GM18502 (cell line): Measurements from ENCODE around the gene ANXA3.
"Not testable (repeated sequence)": the region's sequence is repeated elsewhere in the genome, so short reads cannot be mapped to it uniquely, and the experiment has no call there.

Experiments
- ATAC-seq: cut with Tn5 transposase; IDR thresholded peaks from one replicate; pipeline ENCODE4 v1.9.1; 2021; ENCODE audit warnings: mild to moderate bottlenecking; ENCODE audit not compliant: unreplicated experiment, poor library complexity

Gene ANXA3

GRCh38 chr4:78569306-78569821 lies 17.8 kb downstream of the ANXA3 start:
- ATAC-seq, result no peak

DNA sequence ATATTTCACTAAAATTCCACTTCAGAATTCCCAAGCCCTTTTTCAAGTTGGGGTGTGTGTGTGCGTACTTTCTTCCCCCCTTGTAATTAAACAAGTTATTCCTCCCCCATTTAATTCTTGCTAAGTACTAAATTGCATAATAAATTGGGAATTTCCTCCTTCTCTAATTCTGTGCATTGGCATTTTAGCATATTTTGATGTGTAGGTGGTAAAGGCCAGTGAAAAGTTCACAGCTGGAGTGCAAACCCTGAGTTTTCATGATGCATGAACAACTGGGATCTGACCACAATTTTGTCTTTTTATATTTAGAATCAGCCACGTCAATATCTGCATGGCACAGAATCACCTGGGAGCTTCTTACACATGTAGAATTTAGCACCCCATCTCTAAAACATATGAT lies 18.5 kb downstream of the ANXA3 start:
- ATAC-seq, result no peak

GRCh38 chr4:78571804-78572203 lies 20.2 kb downstream of the ANXA3 start:
- no peak for ATAC-seq

- ATAC-seq, result no peak
Measured at GRCh38 chr4:78578674-78579425, 27.3 kb downstream of the ANXA3 start.

GRCh38 chr4:78581618-78582017 lies 30.0 kb downstream of the ANXA3 start:
- no peak for ATAC-seq

- ATAC-seq, result no peak
Measured at GRCh38 chr4:78584863-78585547, 33.4 kb downstream of the ANXA3 start.

DNA sequence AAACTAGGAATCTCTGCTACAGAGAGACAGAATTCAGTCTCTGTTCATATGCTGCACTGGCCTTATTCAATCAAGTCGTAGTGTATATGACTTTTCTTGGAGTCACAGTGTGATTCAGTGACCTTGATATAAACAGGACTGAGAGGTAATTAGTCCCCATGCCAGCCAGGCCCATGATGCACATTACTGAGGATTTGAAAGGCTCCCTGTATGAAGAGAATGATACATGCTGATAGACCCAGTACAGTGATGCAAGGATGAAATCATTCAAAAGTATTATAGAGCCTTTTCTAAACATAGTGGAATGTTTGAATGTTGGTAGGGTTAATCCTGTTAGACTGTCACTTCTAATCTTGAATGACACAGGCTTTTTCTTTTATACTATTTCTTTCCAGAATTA lies 34.1 kb downstream of the ANXA3 start:
- ATAC-seq, result no peak

DNA sequence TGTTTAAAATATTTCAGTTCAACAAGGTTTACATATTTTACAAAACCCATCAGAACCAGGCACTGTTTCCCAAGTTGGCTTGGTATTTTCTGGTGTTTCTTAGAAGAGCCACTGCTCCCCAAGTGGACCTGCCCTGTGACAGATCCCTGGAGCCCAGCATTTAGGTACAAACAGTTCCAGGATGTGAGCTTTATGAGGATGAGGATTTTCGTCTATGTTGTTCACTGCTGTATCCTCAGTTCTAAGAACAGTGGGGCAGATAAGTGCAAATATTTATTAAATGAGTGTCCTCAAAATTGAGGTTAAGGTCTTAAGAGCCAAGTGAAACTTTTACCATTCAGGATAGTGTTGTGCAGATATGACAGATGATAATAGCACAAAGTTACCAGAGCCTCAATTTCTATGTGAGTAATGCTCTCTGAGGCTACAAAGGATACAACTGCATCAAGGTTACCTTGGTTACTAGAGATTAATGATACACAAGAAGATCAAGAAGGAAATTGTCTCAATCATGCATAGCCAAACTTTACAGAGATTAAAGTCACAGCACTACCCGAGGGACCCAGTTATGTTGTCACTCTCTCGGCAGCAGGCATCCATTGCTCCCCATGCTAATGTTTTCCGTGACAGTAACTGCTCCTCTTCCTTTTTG lies 37.5 kb downstream of the ANXA3 start:
- ATAC-seq, result no peak

DNA sequence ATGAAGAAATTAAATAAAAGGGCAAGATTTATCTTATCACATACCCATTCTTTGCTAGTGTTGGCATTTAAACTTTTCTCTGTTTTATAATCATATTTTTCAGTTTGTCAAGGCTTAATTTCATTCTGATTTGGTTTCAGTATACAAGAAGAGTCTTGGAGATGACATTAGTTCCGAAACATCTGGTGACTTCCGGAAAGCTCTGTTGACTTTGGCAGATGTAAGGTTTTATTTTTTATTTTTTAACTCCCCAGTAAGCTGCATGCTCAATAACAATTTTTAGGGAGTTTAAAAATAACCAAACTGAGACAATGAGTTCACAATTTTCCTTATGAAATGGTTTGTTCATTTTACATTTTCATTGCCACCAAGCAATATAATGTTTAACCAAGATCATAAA lies 39.8 kb downstream of the ANXA3 start:
- no peak for ATAC-seq

GRCh38 chr4:78592088-78592783 lies 40.7 kb downstream of the ANXA3 start:
- peak; percentile 63 for ATAC-seq

DNA sequence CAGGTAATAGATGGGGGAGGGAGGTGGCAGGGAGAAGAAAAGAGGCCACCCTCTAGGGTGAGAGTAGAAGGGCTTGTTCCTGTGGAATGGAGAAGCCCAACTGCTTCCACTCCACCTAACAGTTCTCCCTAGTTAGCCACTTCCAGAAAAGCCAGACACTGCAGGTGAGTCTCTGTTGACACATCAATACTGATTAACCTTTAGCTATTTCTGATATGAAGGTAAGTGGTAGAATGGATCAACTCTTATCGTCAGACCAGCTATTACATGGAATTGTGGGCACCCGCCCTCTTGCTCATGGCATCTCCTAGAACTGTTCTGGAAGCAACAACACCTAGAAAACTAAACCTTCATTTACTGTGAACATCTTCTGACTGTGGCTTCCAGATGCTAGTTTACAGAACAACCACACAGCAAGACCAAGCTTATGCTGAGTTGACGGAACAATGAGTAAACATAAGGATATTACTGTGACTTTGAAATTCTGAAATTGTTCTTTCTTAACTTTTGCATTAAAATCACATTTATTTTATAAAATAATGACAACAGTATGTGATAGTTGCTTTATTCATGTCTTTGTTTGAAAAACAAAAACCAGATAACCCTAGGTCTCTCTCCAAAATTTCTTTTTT lies 44.7 kb downstream of the ANXA3 start:
- ATAC-seq, result no peak

- ATAC-seq, result not testable (repeated sequence)
Measured at GRCh38 chr4:78598431-78598830, 46.9 kb downstream of the ANXA3 start.

- ATAC-seq, result no peak
Measured at GRCh38 chr4:78599147-78599546, 47.6 kb downstream of the ANXA3 start.

DNA sequence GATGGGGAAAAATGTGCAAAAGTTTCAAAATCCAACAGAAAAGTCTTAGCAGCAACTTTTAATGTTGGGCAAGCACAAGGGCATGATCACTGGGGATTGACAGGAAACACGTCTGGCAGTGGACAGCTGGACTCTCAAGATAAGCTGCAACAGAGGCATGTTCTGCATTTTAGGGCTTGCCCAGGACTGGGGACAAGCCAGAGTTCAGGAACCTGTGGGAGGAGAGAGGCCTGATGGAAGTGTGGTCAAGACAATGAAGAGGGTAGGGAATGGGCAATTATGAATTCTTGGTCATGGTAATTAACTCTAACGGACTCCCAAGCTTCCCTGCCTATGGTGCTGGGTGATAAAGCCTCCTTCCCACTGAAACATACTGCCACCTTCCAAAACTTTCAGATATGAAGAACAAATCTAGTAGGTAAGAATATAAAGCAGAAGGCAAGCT lies 48.4 kb downstream of the ANXA3 start:
- ATAC-seq, result no peak

- no peak for ATAC-seq
Measured at GRCh38 chr4:78601013-78601412, 49.4 kb downstream of the ANXA3 start.

GRCh38 chr4:78602334-78602733 lies 50.8 kb downstream of the ANXA3 start:
- no peak for ATAC-seq

- ATAC-seq, result no peak
Measured at GRCh38 chr4:78603384-78603783, 51.8 kb downstream of the ANXA3 start.

DNA sequence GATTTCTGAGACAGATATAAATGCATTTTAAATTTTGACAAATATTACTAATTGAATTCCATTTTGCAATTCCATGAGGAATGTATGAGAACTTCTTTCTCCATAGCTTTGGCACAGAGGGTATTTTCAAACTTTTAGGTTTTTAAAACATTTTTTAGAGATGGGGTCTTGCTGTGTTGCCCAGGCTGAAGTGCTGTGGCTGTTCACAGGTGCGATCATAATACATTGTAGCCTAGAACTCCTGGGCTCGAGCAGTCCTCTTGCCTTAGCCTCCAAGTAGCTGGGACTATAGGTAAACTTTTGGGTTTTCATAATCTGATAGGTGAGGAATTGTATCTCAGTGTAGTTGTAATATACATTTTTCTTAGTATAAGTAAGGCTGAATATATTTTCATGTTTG lies 53.4 kb downstream of the ANXA3 start:
- no peak for ATAC-seq

GRCh38 chr4:78606035-78606434 lies 54.5 kb downstream of the ANXA3 start:
- no peak for ATAC-seq

GRCh38 chr4:78606530-78607095 lies 55.0 kb downstream of the ANXA3 start:
- ATAC-seq, result no peak
